Activated CD4-positive, alpha-beta T cell treated with anti-CD3 and anti-CD28 coated beads, Interleukin-2, amount 10 ng/mL, durations not matched to agents 24 days and 14 days (primary cell): Measurements from ENCODE around the gene FARP1. TPM values are rescaled to one million over a fixed set of nuclear protein-coding genes. Genes with fewer than 3 reads are reported as not detected.

ENCODE experiments used
- DNase-seq: peaks from one replicate; pipeline ENCODE4 v3.0.0; 2022
- H3K27ac Mint-ChIP-seq: one replicate; pipeline ENCODE4 v1.8.0; 2022; ENCODE audit warnings: mild to moderate bottlenecking, mixed read lengths
- H3K27me3 Mint-ChIP-seq: one replicate; pipeline ENCODE4 v1.8.0; 2022; ENCODE audit warnings: mixed read lengths
- H3K36me3 Mint-ChIP-seq: one replicate; pipeline ENCODE4 v1.8.0; 2022; ENCODE audit warnings: low read depth, mild to moderate bottlenecking, mixed read lengths
- H3K4me1 Mint-ChIP-seq: one replicate; pipeline ENCODE4 v1.8.0; 2021; ENCODE audit warnings: mixed read lengths
- H3K4me3 Mint-ChIP-seq: one replicate; pipeline ENCODE4 v1.8.0; 2022; ENCODE audit warnings: mild to moderate bottlenecking, moderate library complexity, mixed read lengths
- H3K9me3 Mint-ChIP-seq: one replicate; pipeline ENCODE4 v1.8.0; 2021; ENCODE audit warnings: mixed read lengths
- intact Hi-C: fragments of 100-400 bp; cut with micrococcal nuclease; formaldehyde crosslinking; loops from one replicate; pipeline ENCODE4 v1.15.1; 2023
- total RNA-seq: library from RNA; stranded (reverse); gene quantifications from 2 replicates; pipeline ENCODE4 v1.2.3, GENCODE V29; 2022

The FARP1 gene
- total RNA-seq, 1 donor from 2014 or later: 0.37 TPM

GRCh38 chr13:98328511-98328910, 185.6 kb downstream of the FARP1 start:
- DNase-seq: no peak
- Mint-ChIP-seq H3K4me3 (no peak overlapping the region), H3K9me3 (no peaks in the 10 kb centered on the region), H3K27ac (no peak overlapping the region), H3K36me3 (no peaks in the 10 kb centered on the region), H3K4me1 (no peaks in the 10 kb centered on the region), H3K27me3 (peaks cover 6% of the 10 kb centered on the region)
- intact Hi-C loops: no loop called here

GRCh38 chr13:98332222-98332621, 189.3 kb downstream of the FARP1 start:
- DNase-seq: no peak
- Mint-ChIP-seq H3K9me3 (no peaks in the 10 kb centered on the region), H3K4me1 (no peaks in the 10 kb centered on the region), H3K36me3 (no peaks in the 10 kb centered on the region), H3K27ac (no peak overlapping the region), H3K27me3 (peaks cover 4% of the 10 kb centered on the region), H3K4me3 (no peak overlapping the region)
- intact Hi-C loops: no loop called here

DNA sequence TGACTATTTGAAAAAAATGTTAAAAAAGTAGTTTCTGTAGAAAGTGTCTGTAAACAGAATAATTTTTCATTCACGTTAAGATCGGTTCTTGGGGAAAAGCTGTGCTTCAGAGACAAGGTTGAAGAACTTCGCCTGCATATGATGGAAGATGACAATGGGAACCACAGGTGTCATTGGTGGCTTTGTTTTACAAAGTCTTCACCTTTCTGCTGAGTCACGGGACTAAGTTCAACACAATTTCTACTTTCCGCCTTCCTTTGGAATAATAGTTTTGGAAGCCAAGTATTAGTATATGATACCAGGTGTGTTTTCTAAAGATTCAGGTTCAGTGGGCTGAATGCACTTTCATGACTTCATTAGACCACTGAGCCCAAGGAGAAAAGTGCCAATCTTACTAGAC, 189.8 kb downstream of the FARP1 start:
- Mint-ChIP-seq H3K4me1 (no peaks in the 10 kb centered on the region), H3K4me3 (no peak overlapping the region)
- intact Hi-C loops: no loop called here

DNA sequence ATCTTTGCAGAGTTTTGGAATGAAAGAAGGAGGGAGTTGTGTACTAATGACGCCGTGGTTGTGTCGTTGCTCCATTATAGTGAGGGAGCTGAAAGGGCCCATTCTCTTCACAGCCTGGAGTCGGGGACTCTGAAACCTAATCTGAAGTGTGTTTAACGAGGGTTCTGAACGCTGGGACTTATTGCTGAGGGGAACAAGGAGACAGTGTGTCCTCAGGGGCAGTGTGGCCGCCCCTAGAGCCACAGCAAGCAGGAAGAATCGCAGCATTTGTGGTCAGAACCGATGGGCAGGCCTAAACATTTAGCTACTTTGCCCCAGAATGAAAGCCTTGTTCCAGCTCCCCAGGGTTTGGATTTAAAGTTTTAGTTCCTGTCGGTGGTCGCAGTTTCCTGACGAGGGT, 190.6 kb downstream of the FARP1 start:
- intact Hi-C loops: no loop called here
- no peak overlapping the region for H3K27ac Mint-ChIP-seq

More for the DNA sequence above, 189.8 kb downstream of the FARP1 start:
- Mint-ChIP-seq H3K36me3 (no peaks in the 10 kb centered on the region), H3K27ac (no peak overlapping the region), H3K9me3 (no peaks in the 10 kb centered on the region), H3K27me3 (peaks cover 4% of the 10 kb centered on the region)
- no peak for DNase-seq

GRCh38 chr13:98334620-98335205, 191.8 kb downstream of the FARP1 start:
- Mint-ChIP-seq H3K4me3 (no peak overlapping the region), H3K27me3 (peaks cover 4% of the 10 kb centered on the region), H3K9me3 (no peaks in the 10 kb centered on the region), H3K27ac (no peak overlapping the region), H3K36me3 (no peaks in the 10 kb centered on the region), H3K4me1 (no peaks in the 10 kb centered on the region)
- intact Hi-C loops: no loop called here
- no peak for DNase-seq

More for the DNA sequence above, 190.6 kb downstream of the FARP1 start:
- Mint-ChIP-seq H3K4me1 (no peaks in the 10 kb centered on the region), H3K9me3 (no peaks in the 10 kb centered on the region), H3K36me3 (no peaks in the 10 kb centered on the region), H3K27me3 (peaks cover 4% of the 10 kb centered on the region), H3K4me3 (no peak overlapping the region)
- DNase-seq: no peak

GRCh38 chr13:98335721-98336120, 192.8 kb downstream of the FARP1 start:
- peaks cover 4% of the 10 kb centered on the region for H3K27me3 Mint-ChIP-seq
- H3K4me1 Mint-ChIP-seq: no peaks in the 10 kb centered on the region
- H3K4me3 Mint-ChIP-seq: no peak overlapping the region
- no peaks in the 10 kb centered on the region for H3K9me3 Mint-ChIP-seq
- H3K27ac Mint-ChIP-seq: no peak overlapping the region
- no peak for DNase-seq
- H3K36me3 Mint-ChIP-seq: no peaks in the 10 kb centered on the region
- intact Hi-C loops: no loop called here

GRCh38 chr13:98338310-98338709, 195.4 kb downstream of the FARP1 start:
- Mint-ChIP-seq H3K36me3 (no peaks in the 10 kb centered on the region), H3K27ac (no peak overlapping the region), H3K9me3 (no peaks in the 10 kb centered on the region), H3K27me3 (peaks cover 2% of the 10 kb centered on the region), H3K4me3 (no peak overlapping the region), H3K4me1 (no peaks in the 10 kb centered on the region)
- DNase-seq: no peak
- intact Hi-C loops: no loop called here

GRCh38 chr13:98339684-98340425, 197.0 kb downstream of the FARP1 start:
- Mint-ChIP-seq H3K36me3 (no peaks in the 10 kb centered on the region), H3K27me3 (peaks cover 2% of the 10 kb centered on the region), H3K4me3 (no peak overlapping the region), H3K9me3 (no peaks in the 10 kb centered on the region), H3K4me1 (no peaks in the 10 kb centered on the region), H3K27ac (no peak overlapping the region)
- DNase-seq: no peak
- intact Hi-C loops: no loop called here

- Mint-ChIP-seq H3K36me3 (no peaks in the 10 kb centered on the region), H3K27me3 (peaks cover 1% of the 10 kb centered on the region), H3K9me3 (no peaks in the 10 kb centered on the region), H3K4me1 (no peaks in the 10 kb centered on the region), H3K4me3 (no peak overlapping the region), H3K27ac (no peak overlapping the region)
- DNase-seq: no peak
- intact Hi-C loops: no loop called here
Observed at GRCh38 chr13:98342953-98343352, 200.1 kb downstream of the FARP1 start.

- intact Hi-C loops: no loop called here
- no peak overlapping the region for H3K27ac Mint-ChIP-seq
- peaks cover 1% of the 10 kb centered on the region for H3K27me3 Mint-ChIP-seq
- H3K36me3 Mint-ChIP-seq: no peaks in the 10 kb centered on the region
- H3K4me3 Mint-ChIP-seq: no peak overlapping the region
- H3K9me3 Mint-ChIP-seq: no peaks in the 10 kb centered on the region
- H3K4me1 Mint-ChIP-seq: no peaks in the 10 kb centered on the region
- no peak for DNase-seq
Observed at GRCh38 chr13:98343461-98343860, 200.6 kb downstream of the FARP1 start.

DNA sequence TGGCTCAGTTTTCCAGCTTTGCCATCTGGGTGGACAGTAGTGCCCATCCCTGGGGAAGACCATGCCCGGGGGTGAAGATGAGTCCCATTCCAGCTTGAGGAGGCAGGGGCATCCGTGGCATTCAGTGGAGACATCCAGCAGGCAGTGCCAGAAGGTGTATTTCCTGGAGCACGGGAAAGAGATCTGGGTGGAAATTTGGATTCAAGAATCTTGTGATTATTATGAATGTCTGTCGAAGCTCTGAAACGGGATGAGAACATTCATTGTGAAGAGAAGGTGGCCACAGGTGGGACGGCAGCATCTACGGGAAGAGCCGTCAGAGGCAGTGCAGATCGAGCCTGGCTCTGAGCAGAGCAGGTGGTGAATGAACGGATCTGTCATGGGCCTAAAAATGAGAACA, 201.5 kb downstream of the FARP1 start:
- Mint-ChIP-seq H3K27me3 (peaks cover 1% of the 10 kb centered on the region), H3K4me1 (no peaks in the 10 kb centered on the region), H3K4me3 (no peak overlapping the region), H3K9me3 (no peaks in the 10 kb centered on the region), H3K36me3 (no peaks in the 10 kb centered on the region), H3K27ac (no peak overlapping the region)
- DNase-seq: no peak
- intact Hi-C loops: no loop called here

GRCh38 chr13:98345107-98345935, 202.4 kb downstream of the FARP1 start:
- no peak for DNase-seq
- Mint-ChIP-seq H3K36me3 (no peaks in the 10 kb centered on the region), H3K4me1 (no peaks in the 10 kb centered on the region), H3K27ac (no peak overlapping the region), H3K9me3 (no peaks in the 10 kb centered on the region), H3K4me3 (no peak overlapping the region), H3K27me3 (peaks cover 1% of the 10 kb centered on the region)
- intact Hi-C loops: no loop called here

DNA sequence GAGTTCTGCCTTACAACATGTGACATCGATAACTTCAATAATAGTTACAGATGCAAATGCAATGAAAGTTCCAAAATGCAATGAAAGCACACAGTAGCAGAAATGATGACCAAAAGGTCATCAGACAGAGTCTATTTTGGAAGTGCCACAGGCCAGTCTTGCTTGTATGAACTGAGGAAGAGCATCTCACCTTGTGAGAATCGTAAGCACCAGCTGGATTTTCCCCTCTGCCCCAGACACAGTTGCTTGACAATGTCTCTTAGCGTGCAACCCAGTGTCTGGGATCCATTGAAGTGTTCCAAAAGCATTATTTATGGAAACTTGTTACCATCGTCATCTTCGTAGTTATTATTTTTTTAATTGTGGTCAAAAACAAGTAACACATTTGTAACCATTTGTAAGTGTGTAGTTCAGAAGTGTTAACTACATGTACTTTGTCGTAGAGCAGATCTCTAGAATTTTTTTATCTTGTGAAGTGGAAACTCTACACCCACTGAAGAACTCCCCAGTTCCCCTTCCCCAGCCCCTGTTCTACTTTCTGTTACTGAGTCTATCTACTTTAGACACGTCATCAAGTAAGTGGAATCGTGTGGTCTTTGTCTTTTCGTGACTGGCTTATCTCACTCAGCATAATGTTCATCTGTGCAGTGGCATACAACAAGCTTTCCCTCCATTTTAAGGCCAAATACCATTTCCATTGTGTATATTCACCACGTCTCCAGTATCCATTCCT, 204.2 kb downstream of the FARP1 start:
- Mint-ChIP-seq H3K4me1 (no peaks in the 10 kb centered on the region), H3K9me3 (no peaks in the 10 kb centered on the region), H3K36me3 (no peaks in the 10 kb centered on the region), H3K27ac (no peak overlapping the region), H3K4me3 (no peak overlapping the region), H3K27me3 (peaks cover 1% of the 10 kb centered on the region)
- intact Hi-C loops: no loop called here
- DNase-seq: no peak

DNA sequence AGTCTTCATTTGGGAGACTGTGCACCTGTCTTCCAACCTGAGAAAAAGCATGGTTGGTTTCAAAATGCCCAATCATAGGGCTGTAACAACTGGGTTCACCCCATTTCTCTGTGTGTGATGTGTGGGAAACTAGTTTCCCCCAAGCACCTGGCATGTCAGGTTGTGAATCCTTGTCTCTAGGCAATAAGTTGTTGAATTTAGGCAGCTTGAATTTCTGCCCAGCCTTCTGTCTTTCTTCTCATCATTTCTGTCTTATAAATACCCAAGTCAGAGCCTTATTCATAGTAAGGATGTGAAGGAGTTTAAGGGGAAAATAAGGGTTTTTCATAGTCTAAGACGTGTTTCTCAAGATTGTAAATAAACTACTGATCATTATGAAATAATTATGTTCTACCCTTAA, 204.9 kb downstream of the FARP1 start:
- no peak for DNase-seq
- no peaks in the 10 kb centered on the region for H3K4me1 Mint-ChIP-seq
- H3K4me3 Mint-ChIP-seq: no peak overlapping the region
- no peaks in the 10 kb centered on the region for H3K9me3 Mint-ChIP-seq
- H3K27me3 Mint-ChIP-seq: peaks cover 1% of the 10 kb centered on the region
- intact Hi-C loops: no loop called here
- no peaks in the 10 kb centered on the region for H3K36me3 Mint-ChIP-seq
- no peak overlapping the region for H3K27ac Mint-ChIP-seq
